K562 (cell line): ENCODE measurements around the gene ROBO3.

Experiments
- CEBPB ChIP-seq: fragments of 450-650 bp; IDR thresholded peaks from 2 replicates; pipeline ENCODE4 v1.6.1; 2016; ENCODE audit warnings: missing genetic modification characterization, missing compliant biosample characterization
- DACH1 ChIP-seq: fragments of 450-650 bp; IDR thresholded peaks from 2 replicates; pipeline ENCODE4 v1.6.1; 2018; ENCODE audit not compliant: partially characterized antibody
- GTF2B ChIP-seq: IDR thresholded peaks from 2 replicates; pipeline ENCODE4 v1.6.1; 2011; ENCODE audit not compliant: insufficient read length; ENCODE audit errors: extremely low read depth
- MAX ChIP-seq: sonication (generic); formaldehyde crosslinking; IDR thresholded peaks from 2 replicates; pipeline ENCODE4 v1.9.0; 2022; ENCODE audit warnings: mild to moderate bottlenecking, missing genetic modification reagents
- RCOR1 ChIP-seq, 2 experiments: IDR thresholded peaks; 2 replicates each; pipeline ENCODE4 v1.6.1; 2012; ENCODE audit warnings: low read depth in 2 of 2, low read length in 2 of 2, borderline replicate concordance in 1 of 2, improper control_type of control experiment in 1 of 2

- TF ChIP-seq CEBPB (no peak), GTF2B (no peak), MAX (CRISPR knock-in tag) (no peak), DACH1 (no peak), RCOR1 (IDR thresholded peaks at IDR 0.05; ENCODE audit: borderline replicate concordance in 1 of 2, low read depth in 2 of 2, low read length in 2 of 2) (no peak)
These were observed 4.7 kb downstream of the ROBO3 start for GRCh38 chr11:124869856-124870387.
